Activated CD4-positive, alpha-beta T cell treated with anti-CD3 and anti-CD28 coated beads, Interleukin-2, Interleukin-4, amounts not matched to agents 100 ng/mL and 50 ng/mL, durations not matched to agents 16 hours and 8 hours (primary cell): ENCODE data around the gene KCNK5.

Source experiments
- DNase-seq: peaks from one replicate; pipeline ENCODE4 v3.0.0-alpha.2; 2020; ENCODE audit warnings: low spot score

The KCNK5 gene

DNA sequence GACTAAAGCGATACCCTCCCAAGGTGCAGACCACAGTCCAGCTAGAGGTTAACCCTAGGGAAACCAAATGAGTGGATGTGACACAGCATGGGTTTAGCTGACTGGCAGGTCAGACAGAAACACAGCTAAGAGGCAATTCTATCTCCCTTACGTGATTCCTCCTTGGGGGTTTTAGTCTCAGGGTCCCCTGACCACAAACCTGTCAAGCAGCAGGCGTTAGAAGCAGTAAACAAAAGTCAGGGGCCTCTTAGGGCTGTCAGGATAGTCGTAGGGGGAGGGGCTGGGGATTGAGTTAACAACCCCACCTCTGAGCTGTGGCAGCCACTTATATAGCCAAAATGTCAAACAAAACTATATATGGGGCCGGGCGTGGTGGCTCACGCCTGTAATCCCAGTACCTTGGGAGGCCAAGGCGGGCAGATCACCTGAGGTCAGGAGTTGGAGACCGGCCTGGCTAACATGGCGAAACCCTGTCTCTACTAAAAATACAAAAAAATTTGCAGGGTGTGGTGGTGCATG is 13.6 kb downstream of the KCNK5 start:
- no peak for DNase-seq

- DNase-seq: no peak
Measured at GRCh38 chr6:39214846-39215639, 14.2 kb downstream of the KCNK5 start.

DNA sequence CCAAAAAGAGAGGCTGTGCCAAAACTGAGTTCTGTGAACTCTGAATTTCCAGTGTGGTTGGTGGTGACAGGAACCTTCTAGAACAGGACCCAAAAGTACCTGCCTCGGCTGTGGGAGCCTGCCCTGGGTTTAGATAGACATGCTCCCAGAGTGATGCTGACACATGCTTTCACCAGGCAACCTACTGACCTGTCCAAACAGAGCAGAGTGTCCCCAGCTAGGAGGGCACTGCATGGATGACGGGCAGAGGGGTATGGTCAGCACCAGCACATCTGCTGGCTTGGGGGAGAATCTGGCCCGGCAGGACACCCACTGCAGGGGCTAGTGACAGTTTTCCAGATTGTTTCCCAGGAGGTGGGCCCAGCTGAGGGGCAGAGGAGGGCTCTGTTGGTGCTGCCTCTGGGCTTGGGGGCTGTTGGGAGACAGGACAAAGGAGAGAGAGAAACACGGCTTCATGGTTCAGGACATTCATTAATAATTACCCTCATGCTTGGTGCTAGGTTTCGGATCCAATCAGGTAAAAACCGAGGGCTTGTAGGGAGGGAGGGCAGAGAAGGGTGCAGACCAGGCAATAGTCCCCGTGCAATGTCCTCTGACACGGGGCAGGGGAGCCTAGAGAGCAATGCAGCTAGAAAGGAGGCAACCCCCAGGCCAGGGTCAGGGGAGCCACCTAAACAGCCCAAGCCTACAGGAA is 15.0 kb downstream of the KCNK5 start:
- no peak for DNase-seq

DNA sequence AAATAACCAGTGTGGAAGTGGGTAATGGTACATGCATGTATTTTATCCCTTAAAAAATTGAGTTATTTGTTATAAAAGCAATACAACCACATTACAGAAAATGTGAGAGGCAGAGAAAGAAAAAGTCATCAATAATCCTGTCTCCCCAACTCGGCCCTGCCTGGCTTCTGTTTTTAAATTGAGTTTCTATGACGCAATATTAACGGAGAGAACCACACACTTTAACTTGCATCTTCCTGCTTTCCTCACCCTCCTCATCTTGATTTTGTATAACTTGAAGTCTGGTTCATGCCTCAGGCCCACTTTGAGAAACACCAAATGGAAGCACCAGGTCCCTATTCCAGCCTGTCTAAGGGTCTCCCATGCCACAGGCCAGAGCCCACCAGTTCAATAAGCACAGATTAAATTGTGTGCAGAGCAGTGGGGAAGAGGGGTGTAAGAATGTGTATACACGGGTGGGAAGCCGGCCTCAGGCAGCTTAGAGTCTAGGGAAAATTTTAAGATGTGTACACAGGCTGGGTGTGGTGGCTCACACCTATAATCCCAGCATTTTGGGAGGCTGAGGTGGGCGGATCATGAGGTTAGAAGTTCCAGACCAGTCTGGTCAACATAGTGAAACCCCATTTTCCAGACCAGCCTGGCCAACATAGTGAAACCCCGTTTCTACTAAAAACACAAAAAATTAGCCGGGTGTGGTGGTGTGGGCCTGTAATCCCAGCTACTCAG is 15.9 kb downstream of the KCNK5 start:
- no peak for DNase-seq

- no peak for DNase-seq
Measured at GRCh38 chr6:39211183-39211582, 18.1 kb downstream of the KCNK5 start.

- DNase-seq: no peak
Measured at GRCh38 chr6:39210450-39210849, 18.8 kb downstream of the KCNK5 start.

DNA sequence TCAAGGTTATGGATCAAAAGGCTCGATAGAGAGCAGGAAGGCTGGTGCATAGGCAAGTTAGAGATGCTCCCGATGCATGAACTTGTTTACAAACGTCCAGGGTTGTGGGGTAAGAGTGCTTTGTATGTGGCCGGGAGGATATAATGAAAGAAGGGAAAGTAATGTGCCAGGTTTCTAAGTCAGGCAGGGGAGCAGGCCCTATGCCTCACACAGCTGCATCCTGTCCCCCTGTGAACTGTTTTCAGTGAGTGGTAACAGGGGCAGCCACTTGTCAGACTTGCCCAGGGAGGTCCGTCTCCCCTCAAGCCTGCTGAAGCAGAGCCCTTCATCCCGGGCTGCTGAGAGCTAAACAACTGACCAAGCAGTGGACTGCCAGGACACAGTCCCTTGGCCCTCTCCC is 19.4 kb downstream of the KCNK5 start:
- DNase-seq: no peak

DNA sequence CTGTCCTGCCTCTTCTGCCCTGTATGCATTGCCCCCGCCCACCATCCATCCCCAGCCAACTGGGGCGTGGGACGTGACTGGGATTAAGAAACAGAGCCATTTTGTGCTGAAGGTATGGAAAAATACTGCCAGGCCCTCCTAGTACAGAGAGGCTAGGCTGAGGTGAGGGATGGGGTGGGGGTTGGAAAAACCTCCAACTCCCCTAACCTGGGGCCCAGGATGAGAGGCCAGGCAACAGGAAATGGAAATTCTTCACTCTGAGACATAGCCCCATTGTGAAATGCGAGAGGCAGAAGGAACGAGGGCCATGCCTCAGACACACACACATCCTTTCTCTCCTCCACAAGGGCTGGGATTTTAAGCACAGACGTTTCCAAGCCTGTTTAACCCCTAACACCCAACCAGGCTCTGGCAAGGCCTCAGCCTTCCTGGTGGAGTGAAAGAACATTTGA is 19.9 kb downstream of the KCNK5 start:
- no peak for DNase-seq

- no peak for DNase-seq
Measured at GRCh38 chr6:39208223-39208739, 21.0 kb downstream of the KCNK5 start.

- no peak for DNase-seq
Measured at GRCh38 chr6:39207416-39208222, 21.7 kb downstream of the KCNK5 start.

DNA sequence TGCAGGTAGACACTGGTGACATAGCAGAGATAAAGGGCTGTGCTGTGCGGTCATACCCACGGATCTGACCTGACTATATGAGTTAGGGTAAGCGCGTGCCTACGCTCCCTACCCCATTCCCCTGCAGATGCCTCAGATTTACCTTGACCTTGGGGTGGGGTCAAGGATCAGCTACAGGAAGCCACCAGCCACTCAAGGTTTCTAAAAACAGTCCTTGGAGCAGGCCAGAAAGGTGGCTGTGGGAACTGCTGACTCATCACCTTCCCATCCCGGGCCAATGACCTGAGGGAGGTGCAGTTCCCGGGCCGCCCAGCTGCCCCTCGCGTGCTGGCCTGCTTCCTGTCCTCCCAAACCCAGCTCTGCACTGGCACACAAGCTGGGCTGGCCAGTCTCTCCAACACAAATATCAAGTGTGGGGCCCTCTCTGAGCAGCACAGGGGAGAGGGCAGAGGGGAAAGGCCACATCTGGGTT is 23.0 kb downstream of the KCNK5 start:
- DNase-seq: no peak

DNA sequence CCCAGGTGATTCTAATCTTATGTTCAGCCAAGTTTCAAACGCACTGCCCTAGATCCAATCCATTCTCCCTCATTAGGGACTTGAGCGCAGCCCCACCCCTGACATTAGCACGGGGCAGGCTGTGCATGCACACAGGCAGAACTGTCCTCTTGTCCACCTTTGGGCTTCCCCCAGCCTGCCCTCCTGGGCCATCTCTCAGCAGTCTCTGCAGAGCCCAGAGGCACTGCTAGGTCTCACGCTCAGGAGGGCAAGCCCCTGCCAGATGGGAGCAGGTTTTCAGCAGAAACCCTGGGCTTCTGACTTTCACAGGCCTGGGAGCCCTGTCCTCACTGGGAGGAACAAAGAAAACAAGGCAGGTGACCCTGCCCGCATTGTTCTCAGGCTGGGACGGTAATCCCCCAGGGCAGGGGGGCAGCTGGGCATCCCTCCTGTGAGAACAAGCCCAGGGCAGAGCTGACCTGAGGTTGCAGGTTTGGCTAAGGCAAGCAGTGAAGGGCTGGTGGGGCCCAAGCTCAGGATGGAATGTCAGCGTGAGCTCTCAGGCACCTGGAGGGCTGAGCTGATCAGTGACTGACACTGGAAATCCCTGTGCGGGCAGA is 24.5 kb downstream of the KCNK5 start:
- no peak for DNase-seq

GRCh38 chr6:39204160-39204495 is 25.1 kb downstream of the KCNK5 start:
- DNase-seq: no peak

DNA sequence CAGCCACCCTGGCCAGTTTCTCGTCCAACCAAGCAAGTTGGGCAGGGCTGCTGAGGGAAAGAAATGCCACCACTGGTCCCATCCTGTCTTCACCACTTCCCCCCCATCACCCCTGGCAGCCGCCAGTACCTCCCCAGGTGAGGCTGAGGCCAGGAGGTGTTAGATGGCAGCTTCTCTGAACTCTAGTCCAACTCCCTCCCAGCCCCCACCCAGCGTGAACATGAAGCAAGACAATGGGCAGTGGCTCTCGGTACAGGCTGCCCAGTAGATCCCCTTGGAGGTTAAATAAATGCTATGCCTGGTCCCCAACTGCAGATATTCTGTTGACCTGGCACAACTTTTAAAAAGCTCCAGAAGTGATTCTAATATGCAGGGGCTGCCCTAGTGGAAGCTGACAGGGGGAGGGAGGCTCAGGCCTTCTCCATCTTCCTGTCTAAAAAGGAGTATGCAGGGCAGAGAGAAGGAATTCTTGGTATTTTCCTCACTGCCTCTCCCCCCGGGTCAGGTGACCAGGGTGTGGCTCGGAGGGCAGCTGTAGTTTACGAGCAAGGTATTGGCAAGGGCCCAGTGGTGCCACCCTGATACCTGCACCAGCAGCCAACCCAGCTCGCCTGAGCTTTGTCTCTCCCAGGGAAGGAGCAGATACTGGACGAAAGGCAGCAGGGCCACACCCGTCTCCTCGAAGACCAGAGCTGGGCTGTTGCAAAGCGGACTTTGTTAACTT is 25.7 kb downstream of the KCNK5 start:
- no peak for DNase-seq

DNA sequence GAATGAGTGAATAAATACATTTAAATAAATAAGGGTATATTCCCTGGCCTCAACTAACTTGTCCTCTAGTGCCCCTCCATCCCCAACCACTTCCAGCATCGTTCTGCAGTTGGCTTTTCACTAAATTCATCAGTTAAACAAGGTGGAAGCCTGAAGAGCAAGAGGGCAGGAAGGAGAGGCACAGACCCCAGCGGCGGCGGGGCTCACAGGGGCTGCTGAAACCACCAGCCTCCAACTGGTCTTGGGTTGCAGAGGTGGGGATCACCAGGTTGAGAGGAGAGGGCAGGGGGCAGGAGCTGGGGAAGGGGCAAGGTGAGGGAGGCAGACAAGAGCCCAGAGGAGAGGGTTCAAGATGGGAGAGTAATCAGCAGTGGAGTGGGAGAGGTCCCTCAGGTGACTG is 27.1 kb downstream of the KCNK5 start:
- no peak for DNase-seq

- no peak for DNase-seq
Measured at GRCh38 chr6:39200498-39201020, 28.7 kb downstream of the KCNK5 start.

DNA sequence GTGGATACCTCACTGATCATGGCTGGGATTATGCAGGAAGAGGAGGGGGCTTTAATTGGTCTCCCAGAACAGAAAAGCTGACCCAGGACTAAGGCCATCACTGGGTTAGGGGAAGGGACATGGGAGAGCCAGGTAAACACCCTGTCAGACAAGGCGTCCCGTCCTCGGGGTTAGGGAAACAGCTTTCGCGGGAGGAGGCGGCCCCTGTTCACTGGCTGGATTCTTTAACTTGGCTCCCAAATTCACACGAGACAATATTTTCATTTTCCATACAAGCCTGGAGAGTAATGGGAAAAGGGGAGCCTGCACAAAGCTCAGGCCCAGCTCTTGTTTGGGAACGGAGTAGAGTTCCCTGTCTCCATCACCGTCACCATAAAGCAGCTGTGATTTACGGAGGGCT is 29.3 kb downstream of the KCNK5 start:
- no peak for DNase-seq

- DNase-seq: no peak
Measured at GRCh38 chr6:39199231-39199940, 29.9 kb downstream of the KCNK5 start.

- DNase-seq: no peak
Measured at GRCh38 chr6:39198528-39198927, 30.7 kb downstream of the KCNK5 start.
